Activated CD4-positive, alpha-beta T cell treated with anti-CD3 and anti-CD28 coated beads for 48 hours (primary cell): Measurements from ENCODE around the gene PCGF6.
A peak's percentile ranks its signal among the peaks of the same experiment; 100 is the strongest.
"Not testable (repeated sequence)": the region's sequence is repeated elsewhere in the genome, so short reads cannot be mapped to it uniquely, and the experiment has no call there.

Source experiments
- DNase-seq: peaks from one replicate; pipeline ENCODE4 v3.0.0-alpha.2; 2020

Gene PCGF6

GRCh38 chr10:103310197-103310596, 40.7 kb downstream of the PCGF6 start:
- DNase-seq: no peak

- no peak for DNase-seq
These were observed 43.3 kb downstream of the PCGF6 start for GRCh38 chr10:103307594-103307993.

GRCh38 chr10:103295374-103296015, 55.4 kb downstream of the PCGF6 start:
- no peak for DNase-seq

- no peak for DNase-seq
These were observed 59.4 kb downstream of the PCGF6 start for GRCh38 chr10:103291588-103291987.

GRCh38 chr10:103287992-103288391, 62.9 kb downstream of the PCGF6 start:
- no peak for DNase-seq

GRCh38 chr10:103284170-103284569, 66.8 kb downstream of the PCGF6 start:
- DNase-seq: no peak

GRCh38 chr10:103282961-103283360, 68.0 kb downstream of the PCGF6 start:
- DNase-seq: no peak

- peak; percentile 3 for DNase-seq
These were observed 69.2 kb downstream of the PCGF6 start for GRCh38 chr10:103281753-103282152.

- DNase-seq: no peak
These were observed 70.4 kb downstream of the PCGF6 start for GRCh38 chr10:103280506-103280905.

- no peak for DNase-seq
These were observed 70.9 kb downstream of the PCGF6 start for GRCh38 chr10:103280031-103280430.

- DNase-seq: peak; percentile 69
These were observed 72.1 kb downstream of the PCGF6 start for GRCh38 chr10:103278862-103279298.

- no peak for DNase-seq
These were observed 72.5 kb downstream of the PCGF6 start for GRCh38 chr10:103278537-103278823.

GRCh38 chr10:103277713-103278536, 73.0 kb downstream of the PCGF6 start:
- peak; percentile 3 for DNase-seq

- peak; percentile 63 for DNase-seq
These were observed 73.8 kb downstream of the PCGF6 start, which contains the start of gene INA for GRCh38 chr10:103276896-103277712. Gene INA, plus strand, starts transcription at chr10:103277138. Its CDS starts 74 bp downstream, at chr10:103277212.

GRCh38 chr10:103276251-103276895, 74.6 kb downstream of the PCGF6 start:
- DNase-seq: peak; percentile 2

- no peak for DNase-seq
These were observed 77.9 kb downstream of the PCGF6 start for GRCh38 chr10:103273041-103273441.

- DNase-seq: peak; percentile 57
These were observed 85.1 kb downstream of the PCGF6 start for GRCh38 chr10:103265717-103266329.

GRCh38 chr10:103262229-103262628, 88.7 kb downstream of the PCGF6 start:
- DNase-seq: peak; percentile 32

GRCh38 chr10:103259989-103260388, 91.0 kb downstream of the PCGF6 start:
- no peak for DNase-seq

GRCh38 chr10:103258928-103259327, 92.0 kb downstream of the PCGF6 start:
- not testable (repeated sequence) for DNase-seq

- DNase-seq: no peak
These were observed 93.1 kb downstream of the PCGF6 start for GRCh38 chr10:103257812-103258211.

GRCh38 chr10:103256613-103257012, 94.3 kb downstream of the PCGF6 start:
- DNase-seq: no peak
